ENCODE measurements around the gene WNT9A.

The WNT9A gene

GRCh38 chr1:227953022-227953412, 5.3 kb upstream of the WNT9A start:
- no peak for DNase-seq

GRCh38 chr1:227952374-227953021, 4.8 kb upstream of the WNT9A start:
- no peak for DNase-seq

GRCh38 chr1:227951624-227952373, 4.1 kb upstream of the WNT9A start:
- no peak for DNase-seq

DNA sequence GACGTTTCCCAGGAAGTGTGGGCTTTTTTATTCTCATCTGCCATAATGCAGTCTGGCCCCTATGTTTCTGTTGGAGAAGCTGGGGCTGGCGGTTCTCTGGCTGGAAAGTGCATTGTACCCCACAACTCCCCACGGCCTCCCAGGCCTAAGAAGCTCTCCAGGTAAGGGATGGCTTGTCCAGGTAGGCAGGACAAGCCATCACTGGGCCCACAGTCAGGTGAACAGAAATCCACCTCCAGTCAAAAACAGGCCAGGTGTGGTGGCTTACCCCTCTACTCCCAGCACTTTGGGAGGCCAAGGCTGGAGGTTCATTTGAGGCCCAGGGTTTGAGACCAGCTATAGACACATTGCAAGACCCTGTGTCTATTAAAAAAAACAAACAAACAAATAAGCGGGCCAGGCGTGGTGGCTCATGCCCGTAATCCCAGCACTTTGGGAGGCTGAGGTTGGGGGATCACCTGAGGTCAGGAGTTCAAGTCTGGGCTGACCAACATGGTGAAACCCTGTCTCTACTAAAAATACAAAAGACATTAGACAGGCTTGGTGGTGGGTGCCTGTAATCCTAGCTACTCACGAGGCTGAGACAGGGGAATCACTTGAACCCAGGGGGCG, 3.1 kb upstream of the WNT9A start:
- no peak for DNase-seq

GRCh38 chr1:227949954-227950734, 2.4 kb upstream of the WNT9A start:
- DNase-seq, result no peak

DNA sequence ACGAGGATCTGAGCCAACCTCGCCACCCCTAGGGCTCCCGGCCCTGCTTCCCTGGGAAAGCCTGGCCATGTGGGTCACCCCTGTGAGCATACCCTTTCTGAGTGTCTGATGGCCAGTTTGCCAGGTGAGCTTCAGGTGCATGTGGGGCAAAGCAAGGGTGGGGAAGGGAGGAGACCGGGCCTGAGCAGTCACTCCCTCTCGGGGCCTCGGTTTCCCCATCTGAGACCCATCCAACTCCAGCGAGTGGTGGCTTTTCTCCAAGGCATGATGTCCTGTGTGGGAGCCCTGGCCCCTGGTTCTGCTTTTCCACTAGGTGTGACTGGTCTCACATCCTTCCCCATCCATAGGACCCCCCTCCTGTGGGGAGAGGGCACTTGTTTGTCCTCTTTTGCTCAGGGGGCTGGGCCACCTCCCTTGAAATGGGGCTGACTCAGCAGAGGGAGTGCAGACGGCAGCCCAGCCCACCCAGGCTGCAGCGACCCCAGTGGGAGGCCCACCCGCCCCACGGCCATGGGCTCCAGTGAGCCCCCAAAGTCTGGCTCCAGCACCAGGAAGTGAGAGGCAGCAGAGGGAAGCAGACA, 1.7 kb upstream of the WNT9A start:
- no peak for DNase-seq

- no peak for DNase-seq
Measured at GRCh38 chr1:227948493-227949260, 945 bp upstream of the WNT9A start.

- DNase-seq, result no peak
Measured at GRCh38 chr1:227947386-227947675, 401 bp downstream of the WNT9A start.

- peak; percentile 52 for DNase-seq
Measured at GRCh38 chr1:227946624-227947385, 927 bp downstream of the WNT9A start.

- no peak for DNase-seq
Measured at GRCh38 chr1:227945891-227946623, 1.7 kb downstream of the WNT9A start.

- no peak for DNase-seq
Measured at GRCh38 chr1:227944931-227945890, 2.5 kb downstream of the WNT9A start.

DNA sequence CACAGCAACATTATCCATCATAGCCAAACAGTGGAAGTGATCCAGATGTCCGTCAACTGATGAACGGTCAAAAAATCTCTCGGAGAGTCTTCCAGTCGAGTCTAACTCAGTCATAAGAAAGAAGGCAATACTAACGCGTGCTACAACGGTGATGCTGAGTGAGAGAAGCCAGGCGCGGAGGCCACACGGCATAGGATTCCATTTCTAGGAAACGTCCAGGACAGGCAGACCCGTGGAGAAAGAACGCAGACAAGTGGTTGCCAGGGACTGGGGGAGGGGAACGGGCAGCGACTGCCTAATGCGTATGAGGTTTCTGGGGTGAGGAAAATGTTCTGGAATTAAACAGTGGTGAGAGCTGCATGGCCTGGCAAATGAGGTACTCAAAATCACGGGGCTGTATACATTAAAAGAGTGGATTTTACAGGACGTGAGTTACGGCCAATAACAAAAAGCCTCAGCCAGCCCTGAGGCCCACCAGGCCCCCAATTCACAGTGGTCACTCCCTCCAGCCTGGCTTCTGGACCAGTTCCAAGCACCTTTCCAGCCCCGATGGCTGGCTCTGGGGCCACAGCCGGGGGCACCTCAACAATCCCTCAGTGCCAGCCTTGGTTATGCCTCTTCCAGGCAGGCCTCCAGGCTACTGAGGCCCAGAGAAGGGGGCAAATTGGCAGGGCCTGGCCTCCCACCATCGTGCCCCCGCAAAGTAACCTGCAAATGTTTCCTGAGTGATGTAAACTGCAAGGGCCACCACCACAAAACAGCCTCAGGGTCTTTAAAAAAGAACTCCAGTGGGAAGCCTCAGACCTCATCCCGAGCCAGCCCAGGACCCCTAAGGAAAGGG, 3.4 kb downstream of the WNT9A start:
- no peak for DNase-seq

DNA sequence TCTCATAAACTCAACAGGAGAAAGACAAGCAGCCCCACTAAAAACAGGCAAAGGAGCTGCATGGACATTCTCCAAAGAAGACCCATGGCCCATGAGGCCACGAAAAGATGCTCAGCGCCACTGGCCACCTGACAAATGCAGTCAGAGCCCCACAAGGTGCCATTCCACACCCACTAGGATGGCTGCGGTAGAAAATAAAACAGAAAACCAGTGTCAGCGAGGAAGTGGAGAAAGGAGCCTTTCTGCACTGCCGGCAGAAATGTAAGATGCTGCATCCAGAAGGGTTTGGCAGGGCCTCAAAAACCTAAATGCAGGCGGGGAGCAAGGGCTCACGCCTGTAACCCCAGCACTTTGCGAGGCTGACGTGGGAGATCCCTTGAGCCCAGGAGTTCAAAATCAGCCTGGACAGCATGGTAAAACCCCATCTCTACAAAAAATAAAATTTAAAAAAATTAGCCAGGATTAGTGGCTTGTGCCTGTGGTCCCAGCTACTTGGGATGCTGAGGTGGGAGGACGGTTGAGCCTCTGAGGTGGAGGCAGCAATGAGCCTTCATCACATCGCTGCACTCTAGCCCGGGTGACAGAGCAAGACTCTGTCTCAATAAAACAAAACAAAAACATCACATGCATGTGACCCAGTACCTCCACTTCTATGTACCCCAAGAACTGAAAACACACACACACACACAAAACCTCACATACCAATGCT, 4.2 kb downstream of the WNT9A start:
- DNase-seq, result no peak

GRCh38 chr1:227942716-227943261, 4.9 kb downstream of the WNT9A start:
- no peak for DNase-seq

DNA sequence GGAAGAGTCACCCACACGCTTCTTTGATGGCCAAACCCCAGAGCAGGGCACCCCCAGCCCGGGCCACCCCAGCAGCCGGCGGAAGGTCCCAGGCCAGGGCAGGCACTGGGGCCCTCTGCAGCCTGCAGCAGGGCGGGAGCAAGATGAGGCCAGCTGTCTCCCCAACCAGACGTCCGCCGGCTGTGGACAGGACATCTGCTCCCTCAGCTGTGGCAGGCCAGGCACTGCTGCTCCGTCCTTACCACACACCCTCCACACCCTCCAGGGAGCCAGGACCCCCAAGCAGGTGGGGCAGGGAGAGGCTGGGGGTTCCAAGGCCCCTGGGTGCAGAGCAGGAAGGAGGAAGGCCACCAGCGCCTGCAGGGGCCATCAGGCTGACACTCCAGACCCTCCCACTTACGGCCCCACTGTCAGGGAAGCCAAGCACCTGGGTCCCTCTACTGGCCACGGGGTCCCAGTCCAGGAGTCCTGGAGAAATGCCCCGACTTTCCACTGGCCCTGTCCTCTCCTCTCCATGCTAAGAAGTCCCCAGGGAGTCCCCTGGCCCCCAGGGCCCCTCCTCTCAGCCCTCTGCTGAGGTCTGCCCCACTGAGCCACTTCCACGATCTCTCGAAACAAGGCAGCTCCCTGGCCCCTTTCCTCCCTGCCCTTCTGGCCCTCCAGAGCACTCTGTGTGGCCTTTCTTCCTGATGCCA, 5.6 kb downstream of the WNT9A start:
- DNase-seq, result no peak

GRCh38 chr1:227941509-227942020, 6.2 kb downstream of the WNT9A start:
- DNase-seq, result no peak

DNA sequence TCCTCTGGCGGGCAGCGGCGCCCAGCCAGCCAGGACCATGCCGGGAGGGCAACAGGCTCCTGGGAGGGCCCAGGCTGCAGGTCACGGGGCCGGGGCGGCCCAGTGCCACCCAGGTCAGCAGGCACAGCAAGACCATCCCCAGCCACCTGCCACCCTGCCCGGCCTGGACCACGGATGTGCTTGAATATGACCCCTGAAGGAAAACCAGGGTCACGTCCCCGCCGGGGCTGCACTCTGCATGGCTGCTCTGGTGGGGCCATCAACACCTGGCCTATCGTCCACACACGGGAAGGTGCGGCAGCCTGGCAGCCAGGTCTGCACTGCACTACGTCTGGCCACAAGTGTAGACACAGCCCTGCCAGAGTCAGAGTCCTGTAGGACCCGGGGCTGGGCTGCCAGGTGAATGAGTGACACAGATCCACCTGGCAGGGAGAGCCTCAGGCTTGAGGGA, 6.9 kb downstream of the WNT9A start:
- no peak for DNase-seq
